GM10248 (cell line): Measurements from ENCODE around the gene WFDC13.

Experiments used
- CTCF ChIA-PET: fragments of 300-600 bp; sonication (Branson Sonifier 250); formaldehyde crosslinking; extraction: SDS; loops from one replicate; lab custom pipeline; 2021; ENCODE audit warnings: antibody characterized with exemption; lab: Yijun Ruan, JAX
- POLR2A ChIA-PET: fragments of 350-650 bp; sonication (Branson Sonifier 250); formaldehyde crosslinking; extraction: SDS; loops from one replicate; lab custom pipeline; 2020; ENCODE audit warnings: antibody characterized with exemption; lab: Yijun Ruan, JAX
- DNase-seq: peaks from one replicate; pipeline ENCODE4 v3.0.0; 2012; ENCODE audit errors: extremely low spot score
- TF ChIP-seq, protein P1 (sequence below): IDR thresholded peaks from 2 replicates; pipeline ENCODE4 v1.5.1; 2012; ENCODE audit warnings: mild to moderate bottlenecking, low read depth; ENCODE audit errors: extremely low read depth, missing control alignments, control extremely low read depth

Gene WFDC13

GRCh38 chr20:45758096-45758495 is 56.3 kb downstream of the WFDC13 start:
- DNase-seq, result no peak
- POLR2A ChIA-PET, result no interaction called here

More at GRCh38 chr20:45758096-45758495, 56.3 kb downstream of the WFDC13 start:
- TF ChIP-seq, protein P1, sequence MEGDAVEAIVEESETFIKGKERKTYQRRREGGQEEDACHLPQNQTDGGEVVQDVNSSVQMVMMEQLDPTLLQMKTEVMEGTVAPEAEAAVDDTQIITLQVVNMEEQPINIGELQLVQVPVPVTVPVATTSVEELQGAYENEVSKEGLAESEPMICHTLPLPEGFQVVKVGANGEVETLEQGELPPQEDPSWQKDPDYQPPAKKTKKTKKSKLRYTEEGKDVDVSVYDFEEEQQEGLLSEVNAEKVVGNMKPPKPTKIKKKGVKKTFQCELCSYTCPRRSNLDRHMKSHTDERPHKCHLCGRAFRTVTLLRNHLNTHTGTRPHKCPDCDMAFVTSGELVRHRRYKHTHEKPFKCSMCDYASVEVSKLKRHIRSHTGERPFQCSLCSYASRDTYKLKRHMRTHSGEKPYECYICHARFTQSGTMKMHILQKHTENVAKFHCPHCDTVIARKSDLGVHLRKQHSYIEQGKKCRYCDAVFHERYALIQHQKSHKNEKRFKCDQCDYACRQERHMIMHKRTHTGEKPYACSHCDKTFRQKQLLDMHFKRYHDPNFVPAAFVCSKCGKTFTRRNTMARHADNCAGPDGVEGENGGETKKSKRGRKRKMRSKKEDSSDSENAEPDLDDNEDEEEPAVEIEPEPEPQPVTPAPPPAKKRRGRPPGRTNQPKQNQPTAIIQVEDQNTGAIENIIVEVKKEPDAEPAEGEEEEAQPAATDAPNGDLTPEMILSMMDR, result no peak
- CTCF ChIA-PET, result interaction anchor here (2.0 kb wide), 1 partner anchor 13 kb away, joined by 8 read pairs; no protein-coding TSS in a partner anchor
